Measurements from ENCODE around the gene KCP.
"Not testable (repeated sequence)": the region's sequence is repeated elsewhere in the genome, so short reads cannot be mapped to it uniquely, and the experiment has no call there.

KCP gene

GRCh38 chr7:128921866-128922440, 11.4 kb upstream of the KCP start:
- DNase-seq (ENCODE audit: low read depth in 2 of 2), result no peak

GRCh38 chr7:128920913-128921582, 10.5 kb upstream of the KCP start:
- no peak for DNase-seq (ENCODE audit: low read depth in 2 of 2)

DNA sequence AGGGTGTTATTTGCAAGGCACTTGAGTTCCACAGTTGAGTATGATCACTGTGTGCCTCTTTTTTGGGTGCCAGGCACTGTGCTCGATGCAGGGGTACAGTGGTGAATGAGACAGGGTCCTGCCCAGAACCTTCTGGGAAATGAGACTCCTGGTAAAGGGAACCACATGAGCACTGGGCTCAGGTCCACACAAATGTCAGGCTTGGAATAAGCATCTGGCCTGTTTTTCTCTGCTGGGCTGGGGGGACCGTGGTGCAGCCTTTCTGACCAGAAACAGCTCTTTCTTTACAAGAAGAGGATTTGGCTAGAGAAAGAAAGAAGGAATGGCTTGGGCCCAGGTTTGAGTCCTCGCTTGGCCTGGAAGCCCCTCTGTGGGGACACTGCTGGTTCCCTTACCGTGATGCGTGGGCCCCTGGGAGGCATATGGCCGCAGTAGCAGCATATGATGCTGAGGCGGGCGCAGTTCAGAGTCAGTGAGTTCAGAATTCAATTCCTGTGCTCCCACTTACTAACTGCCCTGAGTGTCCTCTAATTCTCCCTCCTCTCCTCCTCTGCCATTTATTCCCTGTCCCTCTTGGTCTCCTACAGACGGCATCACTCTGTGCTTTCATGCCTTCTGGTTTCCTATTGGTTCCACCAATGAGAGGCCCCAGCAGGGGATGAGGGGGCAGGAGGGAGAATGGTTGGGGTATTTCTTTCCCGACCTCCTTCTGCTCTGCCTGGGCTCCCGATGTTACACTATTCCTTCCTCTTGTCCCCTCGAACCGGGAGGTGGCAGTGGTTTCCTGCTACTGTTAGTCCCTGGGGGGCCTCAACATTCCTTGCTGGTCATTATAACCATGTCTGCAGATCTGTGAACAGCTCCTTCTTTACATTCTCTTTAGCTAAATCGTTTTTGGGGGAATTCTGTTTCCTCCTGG, 9.6 kb upstream of the KCP start:
- no peak for DNase-seq (ENCODE audit: low read depth in 2 of 2)

- DNase-seq (ENCODE audit: low read depth in 2 of 2), result no peak
These were observed 8.7 kb upstream of the KCP start for GRCh38 chr7:128919241-128919640.

DNA sequence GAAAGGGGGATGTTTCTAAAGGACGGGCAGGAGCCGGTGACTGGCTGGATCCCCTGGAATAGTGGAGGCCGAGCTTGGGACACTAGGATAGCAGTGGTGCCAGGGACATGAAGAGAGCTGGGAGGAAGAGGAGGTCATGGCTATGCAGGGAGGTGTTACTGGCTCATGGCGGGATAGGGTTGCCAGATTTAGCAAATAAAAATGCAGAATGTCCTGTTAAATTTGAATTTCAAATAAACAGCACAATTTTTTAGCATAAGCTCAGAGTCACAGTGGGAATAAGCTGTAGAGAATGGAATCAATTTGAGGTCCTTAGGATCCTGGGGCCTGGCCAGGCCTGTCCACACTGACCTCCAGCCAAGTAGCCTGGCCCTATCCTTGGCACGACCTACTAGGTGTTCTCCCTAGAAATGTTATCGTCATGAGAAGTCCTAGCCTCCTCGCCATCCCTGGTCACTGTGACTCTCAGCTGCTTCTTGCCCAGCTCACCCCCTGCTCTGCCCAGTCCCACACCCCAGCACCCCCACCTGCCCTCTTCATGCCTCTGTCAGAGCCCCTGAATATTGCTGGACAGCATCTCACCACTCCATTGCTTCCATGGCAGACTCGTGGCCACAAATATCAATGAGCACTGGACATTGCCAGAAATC, 7.6 kb upstream of the KCP start:
- no peak for DNase-seq (ENCODE audit: low read depth in 2 of 2)

- DNase-seq (ENCODE audit: low read depth in 2 of 2), result no peak
These were observed 6.6 kb upstream of the KCP start for GRCh38 chr7:128917122-128917521.

- no peak for DNase-seq (ENCODE audit: low read depth in 2 of 2)
These were observed 6.1 kb upstream of the KCP start for GRCh38 chr7:128916643-128916915.

DNA sequence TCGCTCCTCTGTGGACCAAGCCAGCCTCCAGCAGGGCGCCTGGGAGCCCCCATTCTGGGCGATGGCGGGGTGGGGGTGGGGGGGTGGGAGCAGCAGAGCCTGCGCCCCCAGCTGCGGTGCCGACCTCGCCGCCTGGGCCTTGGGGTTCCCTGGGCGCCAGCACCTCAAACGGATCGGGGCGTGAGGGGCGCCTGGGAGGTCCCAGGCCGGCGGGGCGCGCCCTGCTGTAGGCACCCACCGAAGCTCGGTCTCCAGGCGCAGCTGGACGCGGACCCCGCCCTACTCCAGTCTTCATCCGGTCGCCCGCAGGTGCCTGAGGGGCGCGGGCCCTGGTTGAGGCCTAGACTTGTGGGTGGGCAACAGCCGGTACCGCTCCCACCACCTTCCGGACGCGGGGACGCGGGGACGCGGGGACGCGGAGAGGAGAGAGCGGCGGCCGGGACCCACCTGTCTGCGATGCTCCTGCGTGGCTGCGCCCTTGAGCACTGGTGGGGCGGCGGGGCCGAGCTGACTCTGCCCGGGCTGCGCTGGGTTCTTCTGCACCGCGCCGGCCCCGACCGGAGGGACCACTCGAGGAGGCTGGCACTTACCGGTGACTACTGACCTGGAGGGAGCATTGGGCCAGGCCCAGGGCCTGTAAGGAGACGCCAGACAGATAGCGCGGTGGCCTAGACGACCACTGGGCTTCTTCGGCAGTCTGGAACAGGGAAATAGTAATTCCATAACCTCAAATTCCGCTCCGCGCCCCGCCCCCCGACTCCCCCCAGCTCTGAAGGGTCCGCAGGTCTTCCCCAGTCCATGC, 5.5 kb upstream of the KCP start:
- DNase-seq (ENCODE audit: low read depth in 2 of 2), result no peak

GRCh38 chr7:128915271-128915819, 4.8 kb upstream of the KCP start:
- DNase-seq (ENCODE audit: low read depth in 2 of 2), result no peak

GRCh38 chr7:128914566-128915151, 4.2 kb upstream of the KCP start:
- no peak for DNase-seq (ENCODE audit: low read depth in 2 of 2)

DNA sequence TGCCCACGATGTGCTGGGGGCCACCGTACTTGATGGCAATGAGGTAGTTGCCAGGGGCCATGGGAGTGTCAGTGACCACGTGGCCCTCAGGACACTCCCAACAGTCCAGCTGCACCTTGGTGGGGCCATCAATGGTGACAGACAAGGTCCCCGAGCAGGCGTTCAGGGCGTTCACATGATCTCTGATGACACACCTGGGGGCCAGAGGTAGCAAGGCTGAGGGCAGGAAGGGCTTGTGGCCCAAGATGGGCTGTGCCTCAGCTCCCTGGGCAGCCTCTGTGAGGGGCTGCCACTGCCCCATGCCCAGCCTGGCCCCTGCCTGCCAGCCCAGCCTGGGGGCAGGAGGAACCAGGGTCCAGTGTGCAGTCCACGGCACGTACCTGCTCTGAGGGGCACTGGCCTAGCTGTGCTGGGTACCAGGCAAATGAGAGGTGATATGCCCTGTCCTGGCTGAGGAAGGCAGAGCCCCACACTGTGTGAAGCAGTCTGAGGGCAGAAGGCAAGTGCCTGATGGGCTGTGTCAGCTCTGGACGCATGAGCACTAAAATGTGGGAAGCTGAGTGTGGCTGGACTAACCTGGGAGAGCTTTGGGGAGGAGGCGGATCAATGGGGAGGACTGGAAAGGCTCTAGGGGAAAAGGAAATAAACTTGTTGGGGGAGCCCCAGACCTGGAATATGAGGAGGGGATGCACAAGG, 3.5 kb upstream of the KCP start:
- DNase-seq (ENCODE audit: low read depth in 2 of 2), result no peak

DNA sequence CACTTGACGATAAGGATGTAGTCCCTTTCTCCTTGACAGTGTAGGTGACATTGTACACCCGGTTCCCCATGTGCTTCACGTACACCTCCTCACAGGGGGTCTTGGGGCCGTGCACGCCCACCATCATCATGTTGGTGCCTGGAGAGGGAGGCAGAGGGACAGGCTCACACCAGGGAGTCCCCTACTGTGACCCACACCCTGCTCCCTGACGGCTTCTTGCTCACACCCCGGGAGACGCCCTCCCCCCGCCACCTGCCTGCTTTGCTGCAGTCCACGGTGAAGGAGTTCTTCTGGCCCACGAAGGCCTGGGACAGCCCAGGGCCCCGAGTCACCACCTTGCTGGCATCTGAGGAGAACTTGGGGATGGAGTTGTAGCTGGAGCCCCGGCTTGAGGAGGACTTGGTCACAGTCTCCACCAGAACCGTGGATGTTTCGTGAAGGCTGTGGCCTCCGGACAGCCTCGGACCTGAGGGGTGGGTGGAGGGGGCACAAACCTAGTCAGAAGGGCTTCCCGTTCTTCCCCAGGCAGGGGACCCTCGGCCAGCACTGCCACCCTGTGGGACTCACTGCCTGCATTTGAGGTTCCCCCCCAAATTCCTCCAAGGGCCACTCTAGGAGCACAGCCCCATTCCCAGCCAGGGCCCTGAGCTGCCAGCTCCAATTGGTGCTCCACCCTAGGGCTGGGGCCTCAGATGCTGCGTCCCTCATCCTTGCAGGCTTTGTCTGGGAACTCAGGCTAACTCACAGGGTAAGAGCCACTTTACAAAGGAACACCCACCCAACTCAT, 2.4 kb upstream of the KCP start:
- DNase-seq (ENCODE audit: low read depth in 2 of 2), result not testable (repeated sequence)

DNA sequence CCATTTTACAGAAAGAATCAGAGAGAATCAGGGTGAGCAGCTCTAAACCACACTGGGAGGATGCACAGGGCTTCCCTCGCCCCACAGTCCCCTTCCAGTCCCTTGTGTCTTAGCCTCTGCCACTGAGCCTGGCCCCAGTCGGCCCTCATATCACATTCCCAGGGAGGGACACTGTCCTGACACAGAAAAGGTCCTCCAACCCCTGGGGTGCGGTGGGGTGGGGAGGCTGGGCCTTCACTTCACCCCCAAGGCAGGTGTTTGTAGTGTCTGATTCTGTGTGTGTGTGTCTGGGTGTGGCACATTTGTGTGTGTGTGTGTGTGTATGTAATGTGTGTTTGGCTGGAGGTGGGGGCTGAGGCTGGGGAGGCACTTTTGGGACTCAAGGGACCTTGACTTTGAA, 1.8 kb upstream of the KCP start:
- DNase-seq (ENCODE audit: low read depth in 2 of 2), result no peak

GRCh38 chr7:128911423-128912031, 1.0 kb upstream of the KCP start:
- DNase-seq (ENCODE audit: low read depth in 2 of 2), result no peak

DNA sequence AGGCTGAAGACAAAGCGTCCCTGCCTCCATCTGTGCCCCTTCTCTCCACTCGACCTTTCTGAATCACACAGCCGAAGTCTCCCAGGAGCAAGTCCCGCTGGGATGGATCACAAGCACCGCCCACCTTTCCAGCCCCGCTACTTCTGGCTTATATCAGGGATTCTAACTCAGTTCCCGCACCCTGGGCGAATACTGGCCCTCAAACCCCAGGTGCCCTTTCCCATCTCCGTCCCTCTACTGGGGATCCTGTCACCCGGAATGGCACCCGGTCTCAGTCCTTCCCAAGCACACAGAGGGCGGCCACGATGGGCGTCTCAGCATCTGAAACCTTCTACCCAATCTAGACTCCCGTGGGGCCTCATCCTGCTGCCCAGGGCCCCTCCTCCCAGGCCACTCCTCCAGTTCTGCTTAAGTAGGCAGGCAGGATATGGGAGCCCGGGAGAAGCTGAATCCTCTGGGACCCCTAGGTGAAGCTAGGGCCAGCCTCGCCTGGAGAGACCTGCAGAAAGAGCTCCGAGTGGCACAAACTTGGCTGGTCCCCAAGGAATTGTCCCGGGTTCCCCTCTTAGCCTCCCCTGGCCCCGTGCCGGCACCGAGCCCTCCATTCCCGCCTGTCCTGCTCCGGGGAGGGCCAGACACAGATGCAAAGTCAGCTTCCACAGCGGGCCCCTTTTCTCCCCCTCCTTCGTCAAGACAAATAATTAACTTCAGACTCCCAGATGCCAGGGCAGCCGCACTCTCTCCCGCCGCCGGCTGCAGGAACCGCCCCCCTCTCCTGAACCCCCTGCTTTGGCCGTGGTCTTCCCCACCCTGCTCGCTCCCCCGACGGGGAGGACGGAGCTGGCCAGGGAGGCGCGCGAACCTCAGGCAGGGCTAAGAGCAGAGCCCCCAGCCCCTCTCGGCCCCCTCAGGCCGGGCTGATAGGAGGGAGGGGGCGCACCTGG, 612 bp downstream of the KCP start:
- DNase-seq (ENCODE audit: low read depth in 2 of 2), result no peak

GRCh38 chr7:128908750-128909624, 1.5 kb downstream of the KCP start:
- DNase-seq (ENCODE audit: low read depth in 2 of 2), result no peak

Data from stimulated activated CD4-positive, alpha-beta T cell treated with anti-CD3 and anti-CD28 coated beads, Interleukin-1b, Interleukin-23, amount 100 ng/mL, for 1 hour (primary cell).